ENCODE results near the gene ERVMER34-1. TPM values are rescaled to one million over a fixed set of nuclear protein-coding genes. Genes with fewer than 3 reads are reported as not detected.

ERVMER34-1 gene
- total RNA-seq, 1 experiment from 2014 or later: 0.92 TPM

- Histone ChIP-seq H2AFZ (no peak overlapping the region), H3K27me3 (ENCODE audit: insufficient read depth, low read depth) (no peaks in the 10 kb centered on the region), H3K9me3 (ENCODE audit: insufficient read depth, low read depth) (no peaks in the 10 kb centered on the region), H3K36me3 (ENCODE audit: low read depth) (peaks cover 31% of the 10 kb centered on the region), H3K27ac (no peak overlapping the region), H4K20me1 (ENCODE audit: insufficient read depth) (no peaks in the 10 kb centered on the region), H3K79me2 (ENCODE audit: low read depth) (peaks cover 26% of the 10 kb centered on the region), H3K4me3 (no peak overlapping the region), H3K4me1 (replicated peaks; ENCODE audit: insufficient read depth) (peaks cover 23% of the 10 kb centered on the region), H3K9me2 (ENCODE audit: insufficient read depth) (no peaks in the 10 kb centered on the region), H3F3A (ENCODE audit: insufficient read depth, low read depth) (peaks cover 70% of the 10 kb centered on the region), H3K4me2 (no peak overlapping the region)
- intact Hi-C loops (cut with micrococcal nuclease; ENCODE audit: unreplicated experiment): loop anchor here (10.0 kb wide), 2 partner anchors 131 to 871 kb away; partner anchors contain the start of gene DCUN1D4
- no peak for DNase-seq
- POLR2A ChIA-PET (ENCODE audit: unreplicated experiment): interaction anchor here (0.6 kb wide), 1 partner anchor 109 kb away, joined by 4 read pairs; no protein-coding TSS in a partner anchor
- CTCF ChIA-PET: no interaction called here
- TF ChIP-seq EZH2 (IDR thresholded peaks at IDR 0.05; ENCODE audit: low read depth) (no peak), CTCF (conservative IDR thresholded peaks at IDR 0.05) (no peak)
- BruUV-seq (replicated peaks): no TSS peak
Measured at GRCh38 chr4:52715914-52716313, 35.3 kb downstream of the ERVMER34-1 start.

GRCh38 chr4:52715255-52715897 lies 35.8 kb downstream of the ERVMER34-1 start:
- Histone ChIP-seq H3K4me2 (peak overlapping the region; percentile 91; the same call in 1 of the 2 replicates), H3K27me3 (ENCODE audit: insufficient read depth, low read depth) (no peaks in the 10 kb centered on the region), H4K20me1 (ENCODE audit: insufficient read depth) (no peaks in the 10 kb centered on the region), H3K9me2 (ENCODE audit: insufficient read depth) (no peaks in the 10 kb centered on the region), H3K27ac (no peak overlapping the region), H3K4me1 (replicated peaks; ENCODE audit: insufficient read depth) (peaks cover 23% of the 10 kb centered on the region), H3K9me3 (ENCODE audit: insufficient read depth, low read depth) (no peaks in the 10 kb centered on the region), H2AFZ (no peak overlapping the region), H3K4me3 (no peak overlapping the region), H3K36me3 (ENCODE audit: low read depth) (peaks cover 31% of the 10 kb centered on the region), H3F3A (ENCODE audit: insufficient read depth, low read depth) (peaks cover 65% of the 10 kb centered on the region), H3K79me2 (ENCODE audit: low read depth) (peaks cover 26% of the 10 kb centered on the region)
- POLR2A ChIA-PET (ENCODE audit: unreplicated experiment): no interaction called here
- no peak for TF ChIP-seq CTCF (conservative IDR thresholded peaks at IDR 0.05)
- TF ChIP-seq EZH2 (IDR thresholded peaks at IDR 0.05; ENCODE audit: low read depth): no peak
- intact Hi-C loops (cut with micrococcal nuclease; ENCODE audit: unreplicated experiment): loop anchor here (10.0 kb wide), 2 partner anchors 131 to 871 kb away; partner anchors contain the start of gene DCUN1D4
- no peak for DNase-seq
- CTCF ChIA-PET: no interaction called here
- BruUV-seq (replicated peaks): no TSS peak

- H3K36me3 ChIP-seq (ENCODE audit: low read depth): peaks cover 31% of the 10 kb centered on the region
- peaks cover 58% of the 10 kb centered on the region for H3F3A ChIP-seq (ENCODE audit: insufficient read depth, low read depth)
- no peaks in the 10 kb centered on the region for H4K20me1 ChIP-seq (ENCODE audit: insufficient read depth)
- BruUV-seq (replicated peaks): no TSS peak
- peak overlapping the region; percentile 79; the same call in 1 of the 2 replicates for H3K4me3 ChIP-seq
- no peak overlapping the region for H2AFZ ChIP-seq
- peaks cover 26% of the 10 kb centered on the region for H3K79me2 ChIP-seq (ENCODE audit: low read depth)
- H3K9me2 ChIP-seq (ENCODE audit: insufficient read depth): no peaks in the 10 kb centered on the region
- TF ChIP-seq EZH2 (IDR thresholded peaks at IDR 0.05; ENCODE audit: low read depth) (no peak), CTCF (conservative IDR thresholded peaks at IDR 0.05) (no peak)
- no peak for DNase-seq
- peak overlapping the region; percentile 85; the same call in 1 of the 2 replicates for H3K27ac ChIP-seq
- ChIA-PET CTCF (no interaction called here), POLR2A (ENCODE audit: unreplicated experiment) (no interaction called here)
- no peaks in the 10 kb centered on the region for H3K27me3 ChIP-seq (ENCODE audit: insufficient read depth, low read depth)
- H3K4me2 ChIP-seq: peak overlapping the region; percentile 91
- H3K4me1 ChIP-seq (replicated peaks; ENCODE audit: insufficient read depth): peaks cover 23% of the 10 kb centered on the region
- intact Hi-C loops (cut with micrococcal nuclease; ENCODE audit: unreplicated experiment): loop anchor here (5.0 to 10.0 kb wide), 5 partner anchors 52 to 870 kb away; partner anchors contain the start of gene DCUN1D4
- no peaks in the 10 kb centered on the region for H3K9me3 ChIP-seq (ENCODE audit: insufficient read depth, low read depth)
Measured at GRCh38 chr4:52714597-52715254, 36.5 kb downstream of the ERVMER34-1 start.
